ENCODE data around the gene SOX11.
"Not testable (repeated sequence)": the region's sequence is repeated elsewhere in the genome, so short reads cannot be mapped to it uniquely, and the experiment has no call there.

SOX11 gene

GRCh38 chr2:5691985-5692529, at the start of gene SOX11:
Gene SOX11, plus strand, starts transcription at chr2:5692384. Its CDS starts 338 bp downstream, at chr2:5692722.
- FAIRE-seq: no peak

- not testable (repeated sequence) for FAIRE-seq
Measured at GRCh38 chr2:5652734-5653133, 39.5 kb upstream of the SOX11 start.

DNA sequence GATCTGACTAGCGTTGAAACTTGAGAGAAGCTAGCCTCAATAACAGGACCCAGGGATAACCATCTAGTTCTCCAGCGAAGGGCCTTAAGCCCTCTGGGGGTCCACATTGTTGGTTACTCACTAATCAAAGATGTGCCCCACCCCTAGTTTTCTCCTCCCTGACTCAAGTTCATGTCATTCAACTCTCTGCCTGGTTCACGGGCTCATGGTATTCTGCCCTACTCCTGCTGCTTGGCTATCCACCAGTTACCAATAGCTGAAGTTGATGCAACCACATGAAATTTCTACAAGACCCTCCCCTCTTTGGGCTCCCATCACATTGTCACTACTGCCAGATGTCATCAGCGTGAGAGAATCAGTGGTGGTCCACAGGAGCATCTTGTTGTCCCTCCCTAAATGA, 38.4 kb upstream of the SOX11 start:
- not testable (repeated sequence) for FAIRE-seq

- FAIRE-seq: no peak
Measured at GRCh38 chr2:5657231-5657630, 35.0 kb upstream of the SOX11 start.

DNA sequence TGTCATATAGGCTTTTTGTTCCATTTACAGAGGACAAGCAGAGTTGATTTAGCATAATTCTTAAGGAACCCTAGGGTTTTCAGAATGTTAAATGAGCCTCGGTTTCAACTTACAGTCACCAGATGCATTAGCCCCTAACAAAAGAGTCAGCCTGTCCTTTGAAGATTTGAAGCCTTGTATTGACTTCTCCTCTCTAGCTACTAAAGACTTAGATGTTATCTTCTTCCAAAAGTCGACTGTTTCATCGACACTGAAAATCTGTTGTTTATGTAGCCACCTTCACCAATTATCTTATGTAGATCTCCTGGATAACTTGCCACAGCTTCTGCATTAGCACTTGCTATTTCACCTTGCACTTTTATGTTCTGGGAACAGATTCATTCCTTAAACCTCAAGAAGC, 31.6 kb upstream of the SOX11 start:
- no peak for FAIRE-seq

DNA sequence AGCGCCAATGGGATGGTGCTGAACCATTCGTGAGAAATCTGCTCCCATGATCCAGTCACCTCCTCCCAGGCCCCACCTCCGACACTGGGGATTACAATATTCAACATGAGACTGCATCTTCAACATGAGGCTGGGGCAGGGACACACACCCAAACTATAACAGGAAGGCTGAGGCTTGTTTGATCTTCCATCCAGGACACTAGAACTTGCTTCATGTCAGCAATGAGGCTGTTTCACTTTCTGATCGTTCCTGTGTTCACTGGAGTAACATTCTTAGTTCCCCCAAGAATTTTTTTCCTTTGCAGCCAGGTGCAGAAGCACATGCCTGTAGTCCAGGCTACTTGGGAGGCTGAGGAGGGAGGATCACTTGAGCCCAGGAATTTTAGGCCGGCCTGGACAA, 30.8 kb upstream of the SOX11 start:
- no peak for FAIRE-seq

DNA sequence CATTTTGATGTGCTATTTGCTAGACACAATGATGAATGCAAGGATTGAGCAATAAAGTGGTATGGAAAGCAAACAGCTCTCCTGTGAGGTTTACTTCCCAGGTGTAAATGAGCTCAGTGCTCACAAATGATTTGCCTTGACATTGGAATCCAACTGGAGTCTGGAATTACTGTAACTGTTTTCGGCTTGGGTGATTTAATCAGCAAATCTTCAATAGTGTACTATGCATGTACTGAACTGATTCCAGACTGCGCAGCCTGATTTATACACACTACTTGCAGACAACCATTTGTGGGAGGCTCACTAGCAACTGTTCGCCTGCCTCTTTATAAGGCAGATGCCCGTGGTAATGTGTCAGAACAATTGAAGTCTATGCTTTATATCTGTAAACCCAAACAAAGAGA, 27.9 kb upstream of the SOX11 start:
- no peak for FAIRE-seq

- no peak for FAIRE-seq
Measured at GRCh38 chr2:5665066-5665465, 27.1 kb upstream of the SOX11 start.

GRCh38 chr2:5666798-5667197, 25.4 kb upstream of the SOX11 start:
- no peak for FAIRE-seq

GRCh38 chr2:5667655-5668054, 24.5 kb upstream of the SOX11 start:
- not testable (repeated sequence) for FAIRE-seq

DNA sequence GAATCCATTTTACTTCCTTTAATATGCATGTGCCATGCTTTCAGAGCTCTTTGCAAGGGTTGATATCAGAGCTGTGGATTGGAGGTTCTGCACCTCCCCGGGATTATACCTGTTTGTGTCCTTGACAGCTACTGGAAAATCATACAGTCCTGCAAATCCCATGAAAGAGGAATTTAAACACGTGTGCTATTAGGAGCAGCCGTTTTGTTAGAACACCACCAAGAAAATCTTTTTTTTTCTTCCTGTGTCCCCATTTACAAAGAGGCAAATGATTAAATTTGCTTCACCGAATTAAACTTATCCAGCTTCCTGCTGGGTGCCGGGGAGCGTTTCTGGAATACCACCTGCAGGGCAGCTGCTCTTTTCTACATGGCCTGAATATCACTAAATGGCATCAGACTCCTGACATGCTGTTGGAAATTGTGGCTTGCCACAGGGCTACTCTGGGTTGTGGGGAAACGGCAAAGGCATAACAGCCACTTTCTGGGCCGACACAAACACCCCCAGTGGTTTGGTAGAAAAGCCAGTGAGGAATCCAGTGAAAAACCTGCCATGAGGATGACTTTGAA, 23.4 kb upstream of the SOX11 start:
- no peak for FAIRE-seq

DNA sequence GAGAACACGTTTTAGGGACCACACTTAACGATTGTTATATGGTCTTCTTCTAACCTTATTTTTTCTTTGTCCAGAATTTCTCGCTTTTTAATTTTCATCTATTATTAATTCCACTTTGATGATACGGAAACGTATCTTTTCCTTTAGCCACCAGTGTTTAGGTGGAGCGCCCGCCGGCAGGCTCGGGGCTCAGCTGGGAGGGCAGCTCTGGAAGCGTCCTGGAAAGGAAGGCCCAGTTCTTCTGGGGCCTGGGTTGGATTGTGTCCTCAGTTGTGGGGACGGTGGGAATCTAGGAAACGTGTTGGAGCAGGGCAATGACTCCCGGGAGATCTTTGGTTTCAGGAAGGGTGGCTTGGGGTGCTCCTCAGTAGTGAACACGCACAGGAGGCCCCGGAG, 19.4 kb upstream of the SOX11 start:
- no peak for FAIRE-seq

DNA sequence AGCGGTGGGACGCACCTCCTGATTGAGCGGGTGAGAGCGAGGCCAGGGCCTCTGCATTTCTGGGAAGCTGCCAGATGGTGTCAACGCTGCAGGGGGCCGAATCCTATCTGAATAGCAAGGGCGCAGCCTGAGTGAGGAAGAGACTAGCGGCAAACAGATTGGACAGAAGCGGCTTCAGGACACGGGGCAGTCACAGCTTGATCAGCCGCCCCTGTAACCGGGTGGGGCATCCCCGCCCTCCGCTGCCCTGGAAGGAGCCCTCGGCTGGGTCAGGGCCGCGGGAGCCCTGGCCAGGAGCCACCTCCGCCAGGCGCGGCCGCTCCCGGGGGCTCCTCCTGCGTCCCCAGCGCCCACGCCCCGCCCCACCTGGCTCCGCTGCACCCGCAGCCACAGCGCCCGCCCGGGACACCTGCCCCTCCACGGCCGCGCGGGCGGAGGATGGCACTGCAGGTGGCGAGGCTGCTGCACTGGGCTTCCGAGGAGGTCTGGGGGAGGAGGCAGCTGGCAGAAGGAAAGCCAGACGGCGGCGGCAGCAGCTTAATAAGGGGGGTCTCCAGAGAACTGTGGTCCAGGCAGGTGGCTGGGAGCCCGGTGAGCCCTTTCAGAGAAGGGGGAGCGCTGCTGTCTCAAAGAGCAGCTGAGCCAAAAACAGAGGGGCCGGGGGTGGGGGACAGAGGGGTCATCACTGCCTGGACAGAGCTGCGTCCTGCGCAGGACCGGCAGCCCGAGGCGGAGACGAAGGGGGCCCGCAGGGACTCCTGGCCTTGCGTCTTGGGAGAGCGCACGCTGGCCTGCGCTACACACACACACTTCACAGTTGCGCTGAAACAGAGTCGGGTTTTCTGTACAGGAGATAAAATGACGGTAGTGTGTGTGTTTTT, 18.8 kb upstream of the SOX11 start:
- FAIRE-seq: no peak

GRCh38 chr2:5674026-5674340, 18.2 kb upstream of the SOX11 start:
- FAIRE-seq: no peak

DNA sequence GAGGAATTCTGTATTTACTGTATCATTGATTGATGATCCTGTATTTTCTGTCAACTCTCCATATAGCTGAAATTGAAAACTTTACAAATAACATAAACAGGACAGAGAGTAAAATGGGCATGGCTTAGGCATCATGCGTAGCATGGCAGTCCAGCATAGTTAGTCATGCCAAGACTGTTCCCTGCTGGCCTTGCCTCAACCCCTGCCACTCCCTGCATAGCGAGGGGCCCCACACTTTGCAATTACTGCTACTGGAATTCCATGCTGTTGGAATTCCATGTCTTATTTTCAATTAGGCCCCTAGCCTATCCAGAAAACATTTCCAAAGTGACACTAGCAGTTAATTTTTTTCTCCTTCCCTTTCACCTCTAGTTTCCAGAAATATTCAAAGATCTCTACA, 15.1 kb upstream of the SOX11 start:
- no peak for FAIRE-seq

DNA sequence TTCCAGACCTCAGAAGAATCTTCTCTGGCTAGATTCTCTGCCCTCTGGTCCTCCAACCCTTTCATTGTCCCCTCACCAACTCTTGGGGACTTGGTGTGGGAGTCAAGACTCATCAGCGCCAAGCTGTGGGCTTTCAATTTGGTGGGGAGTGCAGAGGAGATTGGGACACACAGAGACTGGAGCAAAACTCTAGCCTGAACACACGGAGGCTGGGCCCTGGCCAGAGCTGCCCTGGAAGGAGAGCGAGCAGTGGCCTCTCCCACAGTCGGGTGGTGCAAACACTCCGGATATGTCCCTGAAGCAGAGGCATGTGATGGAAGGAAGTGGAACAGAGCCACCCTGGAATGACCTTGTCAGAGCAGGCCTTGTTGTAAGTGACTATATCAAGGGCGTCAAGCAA, 8.7 kb upstream of the SOX11 start:
- no peak for FAIRE-seq

GRCh38 chr2:5685225-5685624, 7.0 kb upstream of the SOX11 start:
- FAIRE-seq: no peak

DNA sequence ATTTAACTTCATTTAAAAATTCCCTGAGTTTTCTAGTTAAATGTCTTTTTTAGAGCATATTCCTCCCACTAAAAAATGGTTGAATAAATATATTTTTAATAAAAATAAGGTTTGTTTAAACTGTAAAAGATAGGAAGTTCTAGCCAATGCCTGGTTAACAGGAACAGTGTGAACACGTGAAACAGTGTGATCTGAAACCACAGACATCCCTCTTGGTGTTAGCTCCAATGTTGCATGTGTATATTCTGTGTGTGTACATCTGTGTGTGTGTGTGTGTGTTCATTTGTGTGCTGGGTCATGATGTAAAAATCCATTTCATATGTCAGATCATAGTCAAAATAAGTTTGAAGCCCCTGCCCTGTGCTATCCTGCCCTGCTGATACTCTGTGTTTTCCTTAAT, 6.1 kb upstream of the SOX11 start:
- no peak for FAIRE-seq

DNA sequence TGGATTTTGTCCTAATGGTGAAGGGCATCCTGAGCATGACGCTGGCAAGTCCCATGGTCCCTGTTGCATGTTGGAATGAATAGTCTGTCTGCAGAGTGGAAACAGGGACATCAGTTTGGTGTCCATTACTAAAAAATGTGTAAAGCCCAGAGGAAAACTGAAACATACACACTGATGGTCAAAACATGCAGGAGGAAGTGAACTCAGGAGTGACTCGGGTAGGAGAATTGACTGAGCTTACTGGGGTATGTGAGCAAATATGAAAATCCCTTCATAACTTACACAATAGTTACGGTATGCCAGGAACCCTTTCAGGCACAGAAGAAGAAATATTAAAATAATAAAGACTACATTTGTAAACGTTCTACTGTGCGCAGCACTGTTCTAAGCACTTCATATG, 5.6 kb upstream of the SOX11 start:
- no peak for FAIRE-seq

- no peak for FAIRE-seq
Measured at GRCh38 chr2:5689750-5690149, 2.4 kb upstream of the SOX11 start.

GRCh38 chr2:5690286-5690685, 1.9 kb upstream of the SOX11 start:
- no peak for FAIRE-seq

GRCh38 chr2:5690718-5691220, 1.4 kb upstream of the SOX11 start:
- no peak for FAIRE-seq

GRCh38 chr2:5691221-5691984, 781 bp upstream of the SOX11 start:
- no peak for FAIRE-seq

All from G401.6 (cell line).